Fibroblast of skin of scalp (primary cell): ENCODE results near the gene SMAD5.
A peak's percentile ranks its signal among the peaks of the same experiment; 100 is the strongest.

Experiments
- DNase-seq: peaks from one replicate; pipeline ENCODE4 v3.0.0-alpha.2; 2013

The SMAD5 gene

DNA sequence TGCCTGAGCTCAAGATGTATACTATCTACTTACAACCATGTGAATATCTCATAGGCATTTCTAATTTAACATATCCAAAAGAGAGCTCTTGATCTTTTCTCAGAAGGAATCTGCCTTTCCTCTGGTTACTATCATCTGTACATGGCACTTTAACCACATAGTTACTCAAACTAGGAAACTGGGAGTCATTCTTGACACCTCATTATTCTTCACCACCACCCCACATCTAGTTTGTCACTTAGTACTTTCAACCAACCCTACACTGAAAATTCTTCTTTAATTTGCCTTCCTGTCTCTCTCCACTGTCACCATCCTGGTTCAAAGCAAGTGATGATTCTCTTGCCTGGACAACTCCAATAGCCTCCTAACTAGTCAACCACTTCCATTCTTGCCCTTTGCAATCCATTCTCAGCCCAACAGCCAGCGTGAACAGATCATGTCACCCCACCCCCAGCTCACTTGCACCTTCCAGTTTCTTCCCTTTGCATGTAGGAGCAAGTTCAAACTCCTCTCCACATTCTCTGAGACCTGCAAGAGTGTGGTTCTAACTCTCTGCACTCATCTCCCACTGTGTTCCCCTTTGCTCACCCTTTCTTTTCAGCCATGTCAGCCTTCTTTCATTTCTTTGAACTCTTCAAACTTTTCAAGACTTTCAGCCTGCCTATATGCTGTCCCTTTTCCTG is 17.3 kb upstream of the SMAD5 start:
- no peak for DNase-seq

DNA sequence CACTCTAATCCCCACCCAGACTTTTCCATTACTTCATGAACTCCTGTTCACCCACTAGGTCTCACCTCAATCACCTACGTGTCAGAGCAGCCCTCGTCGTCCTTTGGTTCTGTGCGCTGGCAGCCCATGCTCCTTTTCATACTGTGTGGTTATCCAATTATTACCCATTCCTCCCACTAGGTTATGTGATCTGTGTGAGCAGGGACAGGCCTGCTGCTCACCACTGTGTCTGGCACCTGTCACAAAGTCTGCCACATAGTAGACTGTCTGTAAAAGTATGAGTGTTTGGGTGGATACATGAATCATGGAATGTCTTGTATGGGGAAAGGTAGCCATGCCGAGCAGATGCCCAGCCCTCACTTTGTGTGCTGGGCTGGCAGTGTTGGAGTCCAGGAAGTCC is 12.1 kb upstream of the SMAD5 start:
- DNase-seq = no peak

DNA sequence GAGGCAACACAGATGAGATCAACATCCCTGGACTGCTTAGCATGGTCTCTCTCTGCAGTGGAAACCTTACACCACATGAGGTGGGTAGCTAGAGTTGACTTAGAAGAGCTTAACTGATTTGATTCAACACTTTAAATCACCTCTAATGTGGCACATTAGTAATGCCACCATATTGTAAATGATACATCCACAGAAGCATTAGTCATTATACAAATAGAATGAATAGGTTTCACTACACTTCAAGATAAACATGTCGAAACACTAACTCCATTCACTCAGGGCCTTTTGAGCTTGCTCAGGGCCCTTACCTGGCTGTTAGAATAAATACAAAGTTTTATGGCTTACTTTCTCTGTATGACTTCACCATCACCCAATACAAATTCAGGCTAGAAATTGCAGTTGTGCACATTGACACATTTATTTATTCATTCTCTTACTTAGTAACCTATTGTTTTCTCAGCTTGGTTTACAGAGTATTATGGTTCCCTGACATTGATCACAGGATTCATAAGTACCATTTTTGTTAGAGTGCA is 9.3 kb upstream of the SMAD5 start:
- no peak for DNase-seq

DNA sequence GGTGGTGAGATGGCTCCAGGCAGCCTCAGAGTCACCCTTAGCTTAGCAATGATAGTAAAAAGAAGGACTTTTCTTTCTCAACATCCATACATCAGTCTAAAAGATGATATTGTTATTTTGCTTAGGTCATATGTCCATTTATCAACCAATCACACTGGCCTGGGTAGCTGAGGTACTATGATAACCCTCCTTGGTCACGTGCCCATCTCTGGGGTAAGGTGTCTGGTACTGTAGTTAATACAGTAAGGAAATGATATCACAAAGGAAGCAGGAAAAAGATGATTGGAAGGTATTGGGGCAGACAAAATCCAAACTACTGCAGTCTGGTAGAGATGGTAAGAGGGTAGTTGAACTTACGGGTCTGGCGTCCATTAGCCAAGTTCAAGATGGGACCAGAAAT is 5.1 kb upstream of the SMAD5 start:
- no peak for DNase-seq

DNA sequence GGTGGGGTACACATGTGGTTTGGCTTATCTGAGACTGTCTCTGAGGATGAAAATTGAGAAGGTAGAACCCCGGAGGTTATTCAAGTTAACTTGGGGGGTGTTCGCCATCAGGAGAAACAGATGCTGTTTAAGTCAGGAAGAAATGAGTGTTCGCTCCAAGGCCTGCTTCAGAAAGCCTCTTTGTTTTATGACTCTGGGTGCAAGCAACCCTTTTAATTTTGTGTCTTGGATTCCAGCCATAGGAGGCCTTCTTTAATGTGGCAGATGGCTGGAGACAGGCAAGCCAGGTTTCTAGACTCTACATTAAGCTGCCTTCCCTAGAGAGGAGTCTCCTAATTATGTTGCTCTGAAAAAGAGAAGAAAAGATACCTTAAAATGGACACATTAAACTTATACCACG is 4.2 kb upstream of the SMAD5 start:
- DNase-seq = no peak

DNA sequence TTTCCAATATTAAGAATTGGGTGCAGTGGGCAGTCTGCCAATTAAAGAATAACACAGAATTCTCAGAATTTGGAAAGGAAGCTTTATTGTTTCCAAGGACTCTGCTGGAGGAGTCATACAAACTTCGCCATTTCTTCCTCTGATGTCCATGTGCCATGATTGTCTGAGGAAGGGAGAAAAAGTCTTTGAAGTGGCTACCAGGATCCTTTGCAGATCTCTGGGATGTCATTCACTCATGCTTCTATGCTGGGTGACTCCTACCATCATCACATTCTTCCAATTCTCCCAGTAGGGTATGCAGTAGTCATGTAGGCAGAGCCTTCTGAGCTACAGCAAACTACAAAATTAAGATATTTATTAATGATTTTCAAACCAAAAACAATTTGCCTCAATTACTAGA is 3.2 kb upstream of the SMAD5 start:
- DNase-seq = no peak

DNA sequence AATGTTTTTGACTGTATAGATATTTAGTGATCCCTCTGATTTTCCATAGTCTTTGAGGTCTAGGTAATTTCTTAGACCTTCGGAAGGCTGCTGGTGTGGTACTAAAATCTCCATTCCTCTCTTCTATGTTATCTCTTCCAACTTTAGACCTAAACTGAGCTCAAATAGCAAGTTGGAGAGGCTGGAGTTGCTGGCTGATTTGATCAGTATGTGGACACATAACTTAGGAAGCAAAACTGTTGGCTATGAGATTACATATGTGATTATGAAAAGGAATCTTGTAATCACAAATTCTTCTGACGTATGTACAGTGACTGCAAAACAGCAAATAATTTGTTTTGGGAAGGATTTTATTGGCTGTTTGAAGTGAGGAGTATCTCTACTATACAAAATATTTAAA is 2.1 kb upstream of the SMAD5 start:
- no peak for DNase-seq

DNA sequence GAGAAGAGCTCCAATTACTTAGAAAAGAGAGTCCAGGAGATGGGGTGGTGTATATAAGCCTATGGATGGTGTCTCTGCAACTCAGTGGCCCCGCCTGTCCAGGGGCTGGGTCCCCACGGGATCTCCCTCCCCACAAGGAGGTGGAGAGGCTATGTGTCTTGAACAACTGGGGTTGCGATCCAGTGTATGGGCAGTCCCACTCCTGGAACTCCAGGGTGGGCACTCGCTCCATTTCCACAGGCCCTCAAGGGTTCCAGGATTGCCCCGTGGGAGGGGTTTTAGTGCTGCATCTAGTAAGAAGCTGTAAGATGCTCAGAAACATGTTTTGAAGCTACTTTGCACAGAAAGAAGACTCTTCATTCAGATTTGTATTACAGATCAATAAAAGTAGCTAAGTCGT is 558 bp upstream of the SMAD5 start:
- DNase-seq = peak; percentile 9

DNA sequence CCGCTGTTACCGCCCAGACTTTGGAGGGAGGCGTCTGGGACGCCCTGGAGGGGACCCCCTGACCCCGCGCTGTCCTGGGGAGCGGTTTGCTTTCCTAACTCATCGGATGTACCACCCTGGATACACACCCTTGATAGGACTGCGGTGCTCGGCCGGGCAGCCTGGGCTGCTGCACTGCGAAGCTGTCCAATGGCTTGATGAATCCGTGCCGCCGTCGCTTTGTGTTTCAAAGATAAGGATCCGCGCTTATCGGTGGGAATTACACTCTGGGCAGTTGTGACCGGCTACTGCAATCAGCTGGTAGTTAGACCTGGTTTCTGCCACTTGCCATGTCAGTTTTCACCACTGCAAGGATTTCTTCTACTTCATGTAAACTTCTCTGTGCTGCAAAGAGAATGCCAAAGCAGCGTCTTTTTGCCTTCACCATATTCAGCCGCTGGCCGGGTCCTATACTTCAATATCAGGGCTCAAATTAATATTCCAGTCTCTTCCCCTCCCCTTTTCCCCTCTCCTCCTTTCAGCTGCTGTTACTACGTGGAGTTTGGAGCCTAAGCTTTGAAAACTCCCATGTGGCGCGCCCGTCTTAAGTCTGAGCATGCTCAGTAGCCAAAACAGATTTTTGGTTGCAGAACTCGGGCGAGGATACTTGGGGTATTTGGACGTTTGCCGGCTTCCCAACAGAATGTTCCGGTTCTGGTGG is 727 bp downstream of the SMAD5 start:
- peak; percentile 55 for DNase-seq

DNA sequence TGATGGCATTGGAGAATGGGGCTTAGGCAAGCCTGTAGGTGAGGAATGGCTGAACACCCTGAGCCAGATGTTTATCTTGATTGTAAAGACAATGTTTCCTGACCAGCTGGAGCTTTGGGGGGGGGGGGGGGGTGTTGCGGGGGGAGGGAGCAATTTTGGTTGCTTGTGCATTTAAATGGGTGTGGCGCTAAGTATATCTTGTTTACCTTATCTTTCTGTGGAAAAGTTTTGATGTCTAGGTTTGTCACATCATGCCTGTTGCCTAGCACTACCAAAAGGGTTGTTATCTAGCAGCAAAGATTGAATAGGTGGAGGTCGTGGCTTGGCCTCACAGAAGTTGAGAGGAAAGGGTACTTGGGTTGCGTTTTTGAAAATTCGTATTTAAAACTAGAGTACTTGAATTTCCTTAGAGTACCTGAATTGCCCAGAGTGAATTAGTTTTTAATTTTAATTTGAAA is 1.3 kb downstream of the SMAD5 start:
- no peak for DNase-seq

DNA sequence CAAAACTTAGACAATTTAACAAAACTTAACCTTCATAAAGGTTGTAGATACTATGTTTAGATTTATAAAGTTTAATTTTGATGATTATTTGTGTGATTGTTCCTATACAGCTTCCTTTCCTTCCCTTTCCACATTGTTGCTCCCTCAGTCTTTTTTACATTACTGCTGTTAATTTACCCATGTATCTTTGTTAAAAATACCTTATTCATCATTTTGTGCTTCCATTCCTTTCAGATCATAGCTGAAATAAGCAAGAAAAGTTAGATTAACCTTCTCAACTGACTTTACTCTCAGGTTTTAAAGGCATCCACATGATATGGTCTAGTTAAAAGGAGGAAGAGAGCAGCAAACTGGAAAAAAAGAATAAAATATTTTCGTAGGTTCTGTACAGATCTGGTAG is 2.0 kb downstream of the SMAD5 start:
- DNase-seq = no peak

DNA sequence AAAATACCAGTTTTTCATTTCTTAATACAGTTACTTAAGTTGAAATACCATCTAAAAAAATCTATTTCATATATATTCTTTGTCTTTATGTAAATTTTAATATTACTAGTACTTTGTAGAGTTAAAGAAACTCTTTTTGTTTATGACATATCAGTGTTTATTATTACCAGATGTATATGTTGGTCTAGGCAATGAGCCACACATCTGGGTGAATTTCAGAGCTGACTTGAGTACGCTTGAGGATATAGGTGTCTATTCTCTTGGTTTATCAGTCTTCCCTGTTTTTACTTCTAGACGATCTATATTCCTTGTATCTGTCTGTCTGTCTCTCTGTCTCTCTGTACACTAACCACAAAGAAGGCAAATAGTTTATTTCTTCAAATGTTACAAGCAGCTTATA is 2.9 kb downstream of the SMAD5 start:
- DNase-seq = peak; percentile 20

DNA sequence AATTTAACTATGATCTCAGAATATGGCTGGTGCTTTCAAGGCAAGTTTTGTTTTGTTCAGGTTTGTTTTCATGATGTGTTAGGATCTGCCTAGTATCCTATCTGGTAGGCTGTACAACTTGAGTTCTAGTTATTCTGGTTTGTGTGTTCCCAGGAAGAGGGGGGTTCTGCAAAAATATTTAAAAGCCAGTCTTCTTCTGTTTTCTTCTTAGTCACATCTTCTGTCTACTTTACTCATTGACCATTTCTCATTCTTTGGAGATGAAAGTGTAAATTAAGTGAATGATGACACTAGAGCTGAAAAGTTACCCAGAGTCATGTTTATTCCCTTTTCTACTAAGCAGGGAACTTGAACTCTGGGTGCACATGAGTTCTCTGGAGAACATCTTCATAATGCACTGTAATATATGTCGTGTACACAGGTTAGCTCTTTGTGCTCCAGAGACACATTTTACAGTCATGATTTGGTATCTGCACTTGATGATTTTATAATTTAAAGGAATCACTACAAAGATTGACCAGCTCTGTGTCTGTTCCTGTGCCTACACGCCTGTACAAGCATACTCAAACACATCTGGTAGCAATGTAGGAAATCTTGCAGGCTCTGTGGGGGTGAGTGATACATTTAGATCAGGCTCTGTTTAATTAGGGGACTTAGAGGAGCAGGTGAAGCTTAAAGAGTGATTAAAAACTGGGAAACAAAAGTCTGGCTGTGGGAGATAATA is 5.0 kb downstream of the SMAD5 start:
- peak; percentile 33 for DNase-seq

DNA sequence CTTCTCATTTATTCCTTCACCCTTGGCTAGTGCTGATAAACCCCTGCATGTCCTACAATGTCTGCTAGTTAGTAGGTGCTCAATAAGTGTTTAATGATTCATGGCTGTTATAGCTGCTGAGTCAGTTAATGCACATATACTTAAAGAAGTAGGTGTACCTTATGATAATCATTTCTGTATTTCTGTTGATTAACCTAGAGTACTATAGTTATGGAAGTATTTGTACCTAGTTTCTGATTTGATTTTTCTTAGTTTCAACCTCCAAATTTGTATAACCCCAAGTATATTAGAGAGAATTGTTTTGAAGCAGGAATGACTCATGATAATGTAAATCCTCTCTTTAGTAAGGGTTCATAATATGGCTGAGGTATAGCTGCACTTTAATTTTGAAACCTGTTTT is 8.9 kb downstream of the SMAD5 start:
- no peak for DNase-seq

DNA sequence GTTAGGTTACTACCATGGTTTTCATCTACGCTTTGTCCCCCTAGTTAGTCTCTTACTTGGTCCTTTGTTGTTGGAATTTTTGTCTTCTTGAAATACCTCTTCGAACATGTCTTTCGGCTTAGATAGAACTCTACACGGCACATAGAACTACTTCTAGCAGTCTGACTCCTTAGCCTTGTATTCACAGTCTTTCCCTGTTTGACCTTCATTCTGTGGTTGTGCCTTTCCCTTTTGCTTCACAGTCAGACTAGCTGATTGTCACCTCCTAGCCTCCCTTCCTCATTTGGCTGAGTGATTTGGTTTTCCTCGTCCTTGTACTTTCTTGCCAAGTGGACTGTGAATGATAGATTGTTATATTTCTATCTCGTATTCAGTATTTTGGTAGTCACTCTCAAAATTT is 10.7 kb downstream of the SMAD5 start:
- DNase-seq = no peak

DNA sequence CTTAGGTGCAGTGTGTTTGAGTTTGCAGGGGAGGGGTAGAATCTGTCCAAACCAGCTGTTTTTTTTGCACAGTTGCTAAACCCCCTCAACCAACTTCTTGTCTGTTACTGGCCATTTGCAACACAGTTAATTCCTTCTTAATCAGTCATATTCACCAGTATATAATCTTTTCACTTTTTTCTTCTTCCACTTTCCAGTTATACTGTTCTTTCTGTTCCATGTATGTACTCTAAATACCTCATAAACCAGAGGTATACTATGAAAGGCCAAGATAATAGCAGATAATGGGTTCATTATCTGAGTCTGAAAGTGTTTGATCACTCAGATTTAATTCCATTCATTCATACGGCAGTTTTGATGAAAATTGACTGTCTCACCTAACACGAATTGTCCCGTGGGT is 11.1 kb downstream of the SMAD5 start:
- DNase-seq = no peak

DNA sequence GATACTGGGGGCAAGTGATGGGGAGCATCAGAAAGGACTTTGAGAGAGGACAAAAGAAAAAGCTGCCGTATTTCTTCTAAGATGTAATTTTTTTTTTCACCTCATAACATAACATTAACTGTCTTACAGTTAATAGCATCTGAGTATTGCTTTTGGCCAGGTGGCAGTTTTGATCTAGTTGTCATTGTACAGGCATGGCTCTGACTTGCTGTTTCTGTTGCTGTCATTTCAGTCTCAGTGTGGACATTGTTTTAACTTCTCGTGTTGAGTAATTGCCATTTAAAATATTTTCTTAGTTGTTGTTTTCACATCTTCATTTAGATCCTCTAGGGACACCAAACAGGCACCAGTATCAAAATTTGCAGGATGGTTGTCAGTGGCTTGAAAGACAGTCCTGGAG is 12.4 kb downstream of the SMAD5 start:
- no peak for DNase-seq

DNA sequence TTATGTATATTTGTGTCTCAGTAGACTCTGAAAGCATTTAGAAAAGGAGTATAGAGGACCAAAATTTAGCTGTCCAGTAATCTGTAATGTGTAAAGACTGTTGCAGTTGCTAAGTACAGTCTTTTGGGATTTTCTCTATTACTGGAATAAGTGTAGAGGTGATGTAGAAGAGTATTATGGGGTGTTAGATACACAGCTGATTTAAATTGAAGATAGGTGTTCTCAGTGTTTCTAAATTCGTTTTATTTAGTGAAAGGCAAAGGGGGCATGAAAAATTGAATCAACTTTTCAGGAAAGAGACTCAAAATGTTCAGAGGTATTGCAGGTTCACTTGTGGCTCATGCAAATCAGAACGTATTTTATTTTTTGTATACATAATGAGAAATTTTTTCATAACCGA is 13.6 kb downstream of the SMAD5 start:
- DNase-seq = no peak

DNA sequence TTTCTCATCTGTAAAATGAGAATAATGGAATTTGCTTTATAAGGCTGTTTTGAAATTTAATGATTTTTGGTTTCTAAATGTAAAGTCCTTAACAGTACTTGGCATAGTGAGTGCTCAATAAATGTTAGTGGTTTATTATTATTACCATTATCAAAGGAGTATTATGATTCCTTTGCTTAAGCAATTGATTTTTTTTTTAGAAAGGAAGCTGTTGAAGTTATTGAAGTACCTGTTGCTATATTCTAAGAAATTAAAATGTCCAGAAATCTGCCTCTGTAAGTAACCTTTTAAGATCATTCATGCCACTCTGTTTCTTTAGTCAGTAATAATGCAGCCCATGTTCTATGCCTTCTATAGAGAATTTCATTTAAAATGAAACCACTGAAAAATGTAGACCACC is 15.0 kb downstream of the SMAD5 start:
- no peak for DNase-seq

DNA sequence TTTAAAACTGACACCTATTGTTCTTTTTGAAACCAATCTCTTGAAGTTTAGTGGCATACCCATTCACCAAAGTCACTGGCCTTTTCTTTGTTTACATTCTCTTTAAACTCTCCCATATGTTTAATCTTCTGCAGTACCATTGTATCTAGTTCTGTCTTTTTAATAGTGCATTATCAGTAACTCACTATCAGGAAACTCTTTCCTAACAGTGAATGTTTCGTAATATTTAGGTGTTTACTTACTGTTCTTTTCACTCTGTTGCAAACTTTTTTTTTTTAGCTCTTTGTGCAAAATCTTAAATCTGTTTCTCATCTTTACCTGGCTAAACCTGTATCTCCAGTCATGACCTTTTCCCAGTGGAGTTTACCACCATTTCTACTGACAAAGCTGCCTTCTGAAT is 17.2 kb downstream of the SMAD5 start:
- DNase-seq = no peak

DNA sequence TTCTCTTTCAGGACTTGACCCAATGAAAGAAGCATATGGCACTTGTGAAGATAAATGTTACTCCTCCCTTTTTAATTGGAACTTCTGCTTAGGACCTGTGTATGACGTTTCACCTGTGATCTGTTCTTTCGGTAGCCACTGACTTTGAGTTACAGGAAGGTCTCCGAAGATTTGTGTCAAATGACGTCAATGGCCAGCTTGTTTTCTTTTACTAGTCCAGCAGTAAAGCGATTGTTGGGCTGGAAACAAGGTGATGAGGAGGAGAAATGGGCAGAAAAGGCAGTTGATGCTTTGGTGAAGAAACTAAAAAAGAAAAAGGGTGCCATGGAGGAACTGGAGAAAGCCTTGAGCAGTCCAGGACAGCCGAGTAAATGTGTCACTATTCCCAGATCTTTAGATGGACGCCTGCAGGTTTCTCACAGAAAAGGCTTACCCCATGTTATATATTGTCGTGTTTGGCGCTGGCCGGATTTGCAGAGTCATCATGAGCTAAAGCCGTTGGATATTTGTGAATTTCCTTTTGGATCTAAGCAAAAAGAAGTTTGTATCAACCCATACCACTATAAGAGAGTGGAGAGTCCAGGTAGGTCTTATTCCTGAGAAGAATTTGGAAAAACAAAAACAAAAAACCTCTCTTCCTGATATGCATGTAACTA is 21.1 kb downstream of the SMAD5 start:
- DNase-seq = no peak

DNA sequence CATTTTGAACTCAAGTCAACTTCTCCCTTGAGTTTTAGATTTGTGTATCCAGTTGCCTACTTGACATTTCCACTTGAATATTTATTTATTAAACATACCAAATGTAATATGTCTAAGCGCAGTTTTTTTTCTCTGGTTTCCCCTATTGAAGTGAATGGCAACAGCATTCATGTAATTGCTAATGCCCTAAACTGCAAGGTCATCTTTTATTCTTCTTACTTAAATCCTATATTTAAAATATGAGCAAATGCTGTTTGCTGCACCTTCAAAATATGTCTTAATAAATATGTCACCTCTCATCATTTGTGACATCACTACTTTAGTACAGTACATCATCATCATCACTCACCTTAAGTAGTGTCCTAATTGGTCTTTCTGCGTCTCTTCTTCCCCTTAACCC is 22.4 kb downstream of the SMAD5 start:
- no peak for DNase-seq

DNA sequence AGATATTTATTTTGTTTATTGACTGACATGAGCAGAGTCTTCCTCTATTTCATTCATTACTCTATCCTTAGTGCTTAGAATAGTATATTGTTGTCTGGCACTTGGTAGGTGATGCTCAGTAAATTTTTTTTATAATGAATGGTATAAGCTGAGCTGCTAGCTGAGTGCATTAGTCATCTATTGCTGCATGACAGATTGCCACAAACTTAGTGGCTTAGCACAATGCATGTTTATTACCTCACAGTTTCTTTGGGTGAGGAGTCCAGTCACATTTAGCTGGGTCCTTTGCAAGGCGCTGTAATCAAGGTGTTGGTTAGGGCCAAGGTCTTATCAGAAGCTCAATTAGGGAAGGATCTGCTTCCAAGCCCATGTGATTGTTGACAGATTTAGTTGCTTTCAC is 23.1 kb downstream of the SMAD5 start:
- DNase-seq = peak; percentile 15
